ENCODE results near the gene GART.
"Not testable (repeated sequence)": the region's sequence is repeated elsewhere in the genome, so short reads cannot be mapped to it uniquely, and the experiment has no call there.

GART gene

DNA sequence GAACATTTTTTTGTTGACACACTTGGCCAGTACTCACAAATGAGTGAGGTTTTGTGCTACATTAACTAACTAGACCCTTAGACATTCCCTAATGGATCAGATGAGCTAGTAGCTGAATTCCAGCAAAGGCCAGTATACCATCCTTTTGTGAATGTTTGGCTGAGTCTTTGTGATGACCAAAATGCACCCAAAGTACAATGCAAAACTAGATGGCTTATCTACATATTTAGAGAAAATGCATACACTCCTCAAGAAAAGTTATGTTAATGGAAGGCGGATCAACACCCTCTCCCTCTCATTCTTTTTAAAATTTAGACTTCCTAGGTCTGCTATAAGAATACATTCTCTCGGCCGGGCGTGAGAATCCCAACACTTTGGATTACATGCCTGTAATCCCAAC is 30.3 kb downstream of the GART start:
- DNase-seq = no peak

DNA sequence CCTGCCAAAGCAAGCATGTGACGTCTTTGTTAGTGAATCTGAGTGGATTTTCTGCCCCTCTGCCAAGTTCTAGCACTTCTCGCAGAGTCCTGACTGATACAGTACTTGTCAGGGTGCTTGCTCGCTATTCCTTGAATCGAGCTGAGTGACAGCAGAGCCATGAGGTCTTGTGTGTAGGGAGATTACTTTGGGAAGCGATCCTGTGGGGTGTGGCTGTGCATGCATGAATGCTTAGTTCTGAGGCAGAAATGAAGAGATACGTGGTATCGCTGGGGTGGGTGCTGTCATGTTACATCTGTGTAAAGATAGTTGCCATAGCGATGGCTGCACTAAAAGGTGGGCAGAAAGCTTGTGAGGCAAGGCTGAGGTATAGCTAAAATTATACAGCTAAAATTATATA is 31.1 kb downstream of the GART start:
- no peak for DNase-seq

GRCh38 chr21:33507003-33507402 is 34.9 kb downstream of the GART start:
- not testable (repeated sequence) for DNase-seq

DNA sequence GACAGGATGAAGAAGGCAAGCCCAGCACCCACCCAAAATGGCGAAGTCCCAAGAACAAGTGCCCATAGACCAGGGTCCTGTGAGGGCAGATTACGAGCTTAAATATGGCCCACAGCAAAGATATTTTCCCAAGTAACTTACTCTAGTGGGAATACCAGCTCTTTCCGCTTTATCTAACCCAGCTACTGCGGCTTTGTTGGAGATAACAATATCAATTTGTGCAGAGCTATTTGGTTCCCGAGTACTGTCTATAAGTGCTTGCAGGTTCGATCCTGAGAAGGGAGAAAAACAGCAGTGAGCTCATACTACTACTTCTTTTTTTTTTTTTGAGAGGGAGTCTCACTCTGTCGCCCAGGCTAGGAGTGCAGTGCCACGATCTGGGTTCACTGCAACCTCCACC is 36.1 kb downstream of the GART start:
- no peak for DNase-seq

DNA sequence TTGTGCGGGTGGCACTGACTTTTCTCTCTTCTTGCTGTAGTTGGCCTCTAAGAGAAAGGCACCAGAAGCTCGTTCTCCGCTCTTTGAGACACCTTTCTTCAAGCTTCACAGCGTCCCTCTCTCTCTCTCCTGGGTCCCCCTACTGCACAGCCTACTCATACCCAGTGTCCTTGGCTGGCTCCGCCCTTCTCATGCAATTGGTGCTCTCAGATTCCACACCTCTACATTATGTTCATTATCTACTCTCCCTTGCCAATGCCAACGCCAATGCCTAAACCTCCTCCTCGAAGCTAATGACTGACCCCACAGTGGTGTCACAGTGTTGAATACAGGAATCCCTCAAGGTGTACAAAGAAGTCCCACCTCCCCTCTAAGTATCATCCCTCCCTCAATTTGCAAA is 45.6 kb downstream of the GART start:
- DNase-seq = no peak

- no peak for DNase-seq
Measured at GRCh38 chr21:33495743-33496142, 46.2 kb downstream of the GART start.

GRCh38 chr21:33493756-33494155 is 48.2 kb downstream of the GART start:
- no peak for DNase-seq

GRCh38 chr21:33492571-33492970 is 49.3 kb downstream of the GART start:
- no peak for DNase-seq

- peak; percentile 68 for DNase-seq
Measured at GRCh38 chr21:33491373-33492102, 50.4 kb downstream of the GART start, which contains the start of gene DNAJC28. DNAJC28 (minus strand) TSS chr21:33491716; CDS start chr21:33489393, 2,323 bp downstream.

DNA sequence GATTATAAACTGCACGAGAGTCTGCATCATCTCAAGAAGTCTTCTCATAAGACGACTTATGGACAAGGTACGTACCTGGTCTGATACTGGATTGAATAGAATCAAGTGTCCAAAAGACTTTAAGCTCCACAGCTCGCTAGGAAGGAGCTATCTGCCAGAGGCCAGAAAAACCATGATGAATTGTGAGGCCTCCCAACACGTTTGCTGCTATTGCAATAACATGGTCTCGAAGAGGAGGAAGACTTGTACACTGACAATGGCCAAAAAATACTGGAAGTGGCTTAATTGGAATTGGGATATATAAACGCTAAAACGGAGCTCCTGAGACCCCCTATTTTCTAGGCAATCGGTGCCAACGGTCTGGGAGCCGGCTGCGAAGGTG is 50.9 kb downstream of the GART start:
- no peak for DNase-seq

DNA sequence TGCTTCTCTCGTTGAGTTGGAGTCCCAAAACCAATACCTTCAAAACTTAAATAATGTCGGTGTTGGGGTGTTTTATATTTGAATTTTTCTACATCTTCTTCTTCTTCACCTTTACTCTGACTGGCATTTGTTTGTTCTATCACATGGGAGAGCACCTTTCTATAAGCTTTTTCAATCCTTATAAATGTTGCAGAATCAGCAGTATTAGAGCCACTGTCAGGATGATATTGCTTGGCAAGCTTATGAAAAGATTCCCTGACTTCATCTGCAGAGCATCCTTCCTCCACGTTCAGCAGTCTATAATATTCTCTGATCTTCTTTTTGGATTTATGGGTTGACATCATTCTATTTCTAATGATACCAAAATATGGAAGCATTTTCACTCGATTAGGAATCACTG is 53.0 kb downstream of the GART start:
- no peak for DNase-seq

DNA sequence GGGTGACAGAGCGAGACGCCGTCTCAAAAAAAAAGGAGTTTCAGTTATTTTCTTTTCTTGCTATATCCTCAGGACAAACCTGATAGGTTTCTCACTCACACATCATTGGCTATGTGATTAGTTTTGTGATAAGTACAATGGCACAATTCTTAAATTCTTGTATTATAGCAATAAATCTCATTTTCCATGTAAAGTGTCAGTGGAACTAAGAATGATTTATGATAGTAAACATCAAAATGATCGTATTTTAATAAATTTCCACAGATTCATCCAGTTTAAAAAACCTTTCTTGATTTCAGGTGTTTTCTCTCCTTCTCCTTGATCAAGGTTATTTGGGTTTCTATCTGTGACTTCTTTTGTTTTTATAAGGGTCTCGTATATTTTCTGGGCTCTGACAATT is 53.9 kb downstream of the GART start:
- DNase-seq = no peak

- no peak for DNase-seq
Measured at GRCh38 chr21:33481314-33481943, 60.5 kb downstream of the GART start.

- no peak for DNase-seq
Measured at GRCh38 chr21:33480481-33481103, 61.3 kb downstream of the GART start.

DNA sequence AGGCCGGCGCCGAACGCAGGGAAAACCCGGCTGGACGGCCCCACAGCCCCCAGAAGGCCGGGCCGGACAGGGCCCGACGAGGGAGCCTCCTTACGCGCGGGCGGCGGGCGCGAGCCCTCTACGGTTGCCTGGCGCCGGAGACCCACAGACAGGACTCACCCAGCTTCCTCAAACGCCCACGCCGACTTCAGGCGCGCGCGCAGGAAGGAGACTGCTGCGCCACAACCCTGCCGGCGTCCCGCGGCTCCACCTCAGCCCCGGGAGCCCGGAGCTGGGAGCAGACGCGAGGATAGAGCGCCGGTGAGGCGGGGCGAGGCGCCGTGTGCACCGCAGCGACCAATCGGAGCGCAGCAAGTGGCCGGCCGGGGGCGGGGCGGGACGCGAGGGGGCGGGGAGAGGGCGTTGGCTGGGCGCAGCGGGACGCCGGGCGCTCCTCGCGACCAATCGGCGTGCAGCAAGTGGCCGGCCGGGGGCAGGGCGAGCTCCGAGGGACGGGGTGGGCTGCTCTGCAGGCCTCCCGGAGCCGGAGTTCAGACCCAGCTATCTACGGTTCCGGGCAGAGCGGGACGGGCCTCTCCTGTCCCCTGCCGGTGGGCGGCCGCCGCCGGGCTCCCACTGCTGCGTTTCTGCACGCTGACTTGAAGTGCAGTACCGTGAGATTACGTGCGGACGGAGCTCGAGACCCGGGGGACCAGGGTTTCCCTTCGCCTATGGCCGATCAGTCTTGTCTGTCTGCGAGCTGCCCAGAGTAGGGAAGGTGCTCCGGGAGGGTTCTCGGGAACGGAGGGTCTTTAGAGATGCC is 62.0 kb downstream of the GART start, which contains the start of gene TMEM50B:
Gene TMEM50B (minus strand): TSS at position 296 of the 802 bp plus-strand sequence. CDS start 11,089 bp downstream, outside the sequence.
- peak; percentile 60 for DNase-seq

- no peak for DNase-seq
Measured at GRCh38 chr21:33478935-33479678, 62.8 kb downstream of the GART start.

- no peak for DNase-seq
Measured at GRCh38 chr21:33478182-33478581, 63.7 kb downstream of the GART start.

DNA sequence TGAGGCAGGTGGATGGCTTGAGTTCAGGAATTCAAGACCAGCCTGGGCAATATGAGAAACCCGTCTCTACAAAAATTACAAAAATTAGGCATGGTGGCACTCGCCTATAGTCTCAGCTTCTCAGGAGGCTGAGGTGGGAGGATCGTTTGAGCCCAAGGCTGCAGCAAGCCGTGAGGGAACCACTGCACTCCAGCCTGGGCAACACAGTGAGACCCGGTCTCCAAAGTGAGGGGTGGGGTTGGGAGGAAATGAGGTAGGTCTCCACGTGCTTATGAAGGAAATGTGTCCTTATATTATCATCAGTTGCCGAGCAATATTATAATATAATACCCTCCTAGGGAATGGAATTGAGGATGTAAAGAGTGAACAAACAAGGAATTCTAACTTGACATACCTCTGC is 64.9 kb downstream of the GART start:
- no peak for DNase-seq

- DNase-seq = no peak
Measured at GRCh38 chr21:33473344-33473743, 68.6 kb downstream of the GART start.

DNA sequence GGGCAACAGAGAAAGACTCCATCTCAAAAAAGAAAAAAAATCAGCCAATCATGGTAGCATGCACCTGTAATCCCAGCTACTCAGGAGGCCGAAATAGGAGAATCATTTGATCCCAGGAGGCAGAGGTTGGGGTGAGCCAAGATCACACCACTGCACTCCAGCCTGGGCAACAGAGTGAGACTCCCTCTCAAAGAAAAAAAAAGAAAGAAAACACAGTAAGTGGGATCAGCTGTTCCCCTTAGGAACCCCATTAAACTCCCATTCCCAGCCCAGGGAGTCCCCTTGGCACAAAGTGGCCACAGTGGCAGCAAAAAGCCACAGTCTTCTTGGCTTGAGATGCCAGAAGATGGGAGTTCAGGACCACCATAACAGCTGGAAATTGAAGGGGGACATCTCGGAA is 71.2 kb downstream of the GART start:
- DNase-seq = no peak

DNA sequence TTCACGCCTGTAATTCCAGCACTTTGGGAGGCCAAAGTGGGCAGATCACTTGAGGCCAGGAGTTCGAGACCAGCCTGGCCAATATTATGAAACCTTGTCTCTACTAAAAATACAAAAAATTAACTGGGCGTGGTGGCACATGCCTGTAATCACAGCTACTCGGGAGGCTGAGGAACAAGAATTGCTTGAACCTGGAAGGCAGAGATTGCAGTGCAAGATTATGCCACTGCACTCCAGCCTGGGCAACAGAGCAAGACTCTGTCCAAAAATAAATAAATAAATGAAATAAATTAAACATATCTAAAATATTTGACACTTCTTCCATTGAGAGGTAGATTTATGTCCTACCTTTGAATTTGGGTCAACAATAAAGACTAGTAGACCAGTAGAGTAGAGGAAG is 72.7 kb downstream of the GART start:
- not testable (repeated sequence) for DNase-seq

DNA sequence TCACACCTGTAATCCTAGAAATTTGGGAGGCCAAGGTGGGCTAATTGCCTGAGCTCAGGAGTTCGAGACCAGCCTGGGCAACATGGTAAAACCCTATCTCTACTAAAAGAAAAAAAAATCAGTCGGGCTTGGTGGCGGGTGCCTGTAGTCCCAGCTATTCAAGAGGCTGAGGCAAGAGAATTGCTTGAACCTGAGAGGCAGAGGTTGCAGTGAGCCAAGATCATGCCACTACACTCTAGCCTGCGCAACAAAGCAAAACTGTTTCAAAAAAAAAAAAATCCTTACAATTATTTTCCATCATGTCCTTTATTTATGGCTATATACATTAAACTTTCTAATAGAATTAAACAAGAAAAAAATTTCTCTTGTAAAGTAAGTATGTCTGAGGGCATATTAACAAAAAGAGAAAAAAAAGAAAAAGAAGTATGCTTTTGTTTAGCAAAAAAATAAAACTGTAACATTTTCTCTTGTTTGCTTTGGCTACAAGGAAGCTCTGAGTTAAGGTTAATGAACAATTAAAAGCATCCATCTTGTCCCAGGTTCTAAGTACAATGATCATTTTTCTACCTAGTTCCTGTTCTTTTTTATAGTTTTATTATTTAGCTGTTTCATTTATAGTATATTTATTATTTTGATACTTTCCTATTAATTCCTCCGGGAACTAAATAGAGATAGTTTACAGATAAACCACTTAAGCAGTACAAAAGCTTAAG is 80.2 kb downstream of the GART start:
- no peak for DNase-seq
